A673 (cell line): ENCODE measurements around the gene KRTAP20-1.

ENCODE experiments used
- EZH2 ChIP-seq: fragments of 200-600 bp; sonication (generic); IDR thresholded peaks from 2 replicates; pipeline ENCODE4 v1.6.1; 2017; ENCODE audit warnings: borderline replicate concordance, low read depth, mild to moderate bottlenecking, mixed read lengths, antibody characterized with exemption, low read length; ENCODE audit not compliant: poor library complexity, severe bottlenecking
- TF ChIP-seq, protein P1 (sequence below): fragments of 300-800, 200-600 bp; sonication (generic); conservative IDR thresholded peaks from 2 replicates; pipeline ENCODE4 v1.5.1; 2017; ENCODE audit warnings: low read depth, mild to moderate bottlenecking, antibody characterized with exemption, low read length, moderate library complexity, mixed read lengths

DNA sequence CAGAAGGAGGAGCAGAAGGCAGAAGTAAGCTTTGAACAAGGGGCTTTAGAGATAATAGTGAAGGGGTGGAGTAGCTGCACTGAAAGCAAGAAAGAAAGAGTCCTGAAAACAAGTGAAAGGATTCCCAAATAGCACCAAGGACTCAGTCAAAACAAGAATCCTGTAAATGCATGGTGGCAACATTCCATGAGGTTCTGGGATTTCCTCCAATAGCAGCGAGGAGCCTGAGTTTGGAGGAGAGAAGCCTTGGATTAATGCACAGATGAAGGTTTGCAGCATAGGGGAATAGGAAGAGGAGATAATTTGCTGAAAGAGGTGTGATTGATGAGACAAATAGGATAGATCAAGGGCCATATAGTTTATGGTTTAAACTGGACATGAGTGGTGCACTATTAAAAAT, 36.9 kb upstream of the KRTAP20-1 start:
- TF ChIP-seq, protein P1, sequence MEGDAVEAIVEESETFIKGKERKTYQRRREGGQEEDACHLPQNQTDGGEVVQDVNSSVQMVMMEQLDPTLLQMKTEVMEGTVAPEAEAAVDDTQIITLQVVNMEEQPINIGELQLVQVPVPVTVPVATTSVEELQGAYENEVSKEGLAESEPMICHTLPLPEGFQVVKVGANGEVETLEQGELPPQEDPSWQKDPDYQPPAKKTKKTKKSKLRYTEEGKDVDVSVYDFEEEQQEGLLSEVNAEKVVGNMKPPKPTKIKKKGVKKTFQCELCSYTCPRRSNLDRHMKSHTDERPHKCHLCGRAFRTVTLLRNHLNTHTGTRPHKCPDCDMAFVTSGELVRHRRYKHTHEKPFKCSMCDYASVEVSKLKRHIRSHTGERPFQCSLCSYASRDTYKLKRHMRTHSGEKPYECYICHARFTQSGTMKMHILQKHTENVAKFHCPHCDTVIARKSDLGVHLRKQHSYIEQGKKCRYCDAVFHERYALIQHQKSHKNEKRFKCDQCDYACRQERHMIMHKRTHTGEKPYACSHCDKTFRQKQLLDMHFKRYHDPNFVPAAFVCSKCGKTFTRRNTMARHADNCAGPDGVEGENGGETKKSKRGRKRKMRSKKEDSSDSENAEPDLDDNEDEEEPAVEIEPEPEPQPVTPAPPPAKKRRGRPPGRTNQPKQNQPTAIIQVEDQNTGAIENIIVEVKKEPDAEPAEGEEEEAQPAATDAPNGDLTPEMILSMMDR, result no peak
- no peak for TF ChIP-seq EZH2
